GM12891 (cell line): Measurements from ENCODE around the gene SORBS1.

ENCODE experiments used
- POLR2A ChIP-seq: IDR thresholded peaks from 2 replicates; pipeline ENCODE4 v1.6.1; 2011; ENCODE audit warnings: low read depth, low read length, control low read depth
- POLR2AphosphoS5 ChIP-seq: IDR thresholded peaks from 2 replicates; pipeline ENCODE4 v1.6.1; 2011; ENCODE audit warnings: low read depth, low read length, control low read depth
- TAF1 ChIP-seq: IDR thresholded peaks from 2 replicates; pipeline ENCODE4 v1.6.1; 2011; ENCODE audit warnings: low read depth, low read length, control low read depth

DNA sequence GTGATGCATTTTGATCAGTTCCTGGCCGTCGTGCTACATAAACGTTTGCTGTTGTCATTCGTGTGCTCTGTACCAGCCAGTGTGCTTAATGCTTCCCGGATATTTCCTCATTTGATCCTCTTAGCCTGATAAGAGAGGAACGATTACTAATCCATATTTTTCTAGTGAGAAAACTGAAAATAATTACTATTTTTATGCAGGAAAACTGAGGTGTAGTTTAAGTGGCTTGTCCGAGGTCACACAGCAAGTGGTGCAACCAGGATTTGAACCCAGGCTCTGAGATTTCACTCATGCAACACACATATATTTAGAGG is 650 bp upstream of the SORBS1 start:
- TF ChIP-seq POLR2A (no peak), POLR2AphosphoS5 (no peak), TAF1 (no peak)
